Mammary epithelial cell (primary cell): ENCODE data around the gene CSNK1A1.

Experiments used
- CTCF ChIP-seq, 2 donors: IDR thresholded peaks in 1 of 2; conservative IDR thresholded peaks in 1 of 2; 2 replicates each; pipeline ENCODE4 v1.5.1; 2011 to 2012; ENCODE audit warnings: inconsistent platforms in 2 of 2, low read length in 2 of 2, mild to moderate bottlenecking in 2 of 2, control low read depth in 1 of 2, low read depth in 1 of 2; ENCODE audit not compliant: insufficient read depth in 1 of 2; ENCODE audit errors: extremely low read depth in 1 of 2
- EZH2 ChIP-seq: IDR thresholded peaks from 2 replicates; pipeline ENCODE4 v1.6.1; 2012; ENCODE audit warnings: low read length, inconsistent platforms, borderline replicate concordance

GRCh38 chr5:149552553-149553160 lies 1.4 kb upstream of the CSNK1A1 start:
- TF ChIP-seq CTCF (conservative IDR thresholded peaks at IDR 0.05 in 1 of 2, IDR thresholded peaks at IDR 0.05 in 1 of 2; ENCODE audit: extremely low read depth in 1 of 2, insufficient read depth in 1 of 2, low read depth in 1 of 2, low read length in 2 of 2), result no peak
- TF ChIP-seq EZH2, result no peak
